ENCODE results near the gene EXOG.

Gene EXOG

GRCh38 chr3:38496131-38496910, at the start of gene EXOG:
TSS of gene EXOG (plus strand) at chr3:38496340. CDS start at chr3:38496368, 28 bp downstream.
- peak; percentile 82 for DNase-seq (ENCODE audit: low read depth)

- DNase-seq (ENCODE audit: low read depth) = no peak
Observed at GRCh38 chr3:38446812-38447211, 49.3 kb upstream of the EXOG start.

GRCh38 chr3:38450853-38451252, 45.3 kb upstream of the EXOG start:
- DNase-seq (ENCODE audit: low read depth) = no peak

- DNase-seq (ENCODE audit: low read depth) = peak; percentile 62
Observed at GRCh38 chr3:38453075-38453912, 42.8 kb upstream of the EXOG start, which contains the start of gene ACVR2B. TSS of gene ACVR2B (plus strand) at chr3:38453890. CDS start at chr3:38454323, 433 bp downstream.

GRCh38 chr3:38453913-38454177, 42.3 kb upstream of the EXOG start:
- no peak for DNase-seq (ENCODE audit: low read depth)

- no peak for DNase-seq (ENCODE audit: low read depth)
Observed at GRCh38 chr3:38454178-38454883, 41.8 kb upstream of the EXOG start.

- peak; percentile 32 for DNase-seq (ENCODE audit: low read depth)
Observed at GRCh38 chr3:38454884-38455638, 41.1 kb upstream of the EXOG start.

GRCh38 chr3:38455639-38456430, 40.3 kb upstream of the EXOG start:
- peak; percentile 46 for DNase-seq (ENCODE audit: low read depth)

- DNase-seq (ENCODE audit: low read depth) = peak; percentile 41
Observed at GRCh38 chr3:38457111-38458003, 38.8 kb upstream of the EXOG start.

- peak; percentile 73 for DNase-seq (ENCODE audit: low read depth)
Observed at GRCh38 chr3:38458796-38459498, 37.2 kb upstream of the EXOG start.

- no peak for DNase-seq (ENCODE audit: low read depth)
Observed at GRCh38 chr3:38459499-38460048, 36.6 kb upstream of the EXOG start.

GRCh38 chr3:38460377-38461270, 35.5 kb upstream of the EXOG start:
- no peak for DNase-seq (ENCODE audit: low read depth)

- DNase-seq (ENCODE audit: low read depth) = no peak
Observed at GRCh38 chr3:38465588-38466154, 30.5 kb upstream of the EXOG start.

GRCh38 chr3:38468765-38469164, 27.4 kb upstream of the EXOG start:
- DNase-seq (ENCODE audit: low read depth) = no peak

GRCh38 chr3:38469852-38470251, 26.3 kb upstream of the EXOG start:
- no peak for DNase-seq (ENCODE audit: low read depth)

- no peak for DNase-seq (ENCODE audit: low read depth)
Observed at GRCh38 chr3:38471260-38471857, 24.8 kb upstream of the EXOG start.

GRCh38 chr3:38472342-38472741, 23.8 kb upstream of the EXOG start:
- DNase-seq (ENCODE audit: low read depth) = no peak

Measured in amniotic epithelial cell (primary cell).